Tibial nerve (tissue), 4 donors: ENCODE results near the gene ABL2. TPM values are rescaled to one million over a fixed set of nuclear protein-coding genes. Genes with fewer than 3 reads are reported as not detected.
A peak's percentile ranks its signal among the peaks of the same experiment; 100 is the strongest.
"Not testable (repeated sequence)": the region's sequence is repeated elsewhere in the genome, so short reads cannot be mapped to it uniquely, and the experiment has no call there.

ENCODE experiments used
- DNase-seq, 2 donors: peaks; one replicate each; pipeline ENCODE4 v3.0.0-alpha.2; 2019; ENCODE audit warnings: low spot score in 2 of 2
- H3K27ac ChIP-seq, 4 donors: fragments of 200-600 bp; sonication (generic) in 3 of 4; one replicate each; pipeline ENCODE4 v1.5.1; 2017 to 2019; ENCODE audit warnings: mild to moderate bottlenecking in 1 of 4
- H3K27me3 ChIP-seq, 2 donors: fragments of 200-600 bp; sonication (generic) in 1 of 2; one replicate each; pipeline versions ENCODE4 v1.5.1 to v1.6.0; 2017 to 2019
- H3K36me3 ChIP-seq, 3 donors: fragments of 200-600 bp; sonication (generic); one replicate each; pipeline ENCODE4 v1.5.1; 2018 to 2019
- H3K4me1 ChIP-seq, 4 donors: fragments of 200-600 bp; sonication (generic) in 3 of 4; one replicate each; pipeline ENCODE4 v1.5.1; 2017 to 2019
- H3K4me3 ChIP-seq, 4 donors: fragments of 200-600 bp; sonication (generic) in 3 of 4; one replicate each; pipeline ENCODE4 v1.5.1; 2017 to 2019; ENCODE audit warnings: mild to moderate bottlenecking in 1 of 4, moderate library complexity in 1 of 4
- H3K9me3 ChIP-seq, 4 donors: fragments of 200-600 bp; sonication (generic) in 3 of 4; one replicate each; pipeline ENCODE4 v1.5.1; 2017 to 2019
- EP300 ChIP-seq, 2 donors: sonication (generic); formaldehyde crosslinking; IDR thresholded peaks; one replicate each; pipeline ENCODE4 v1.6.1; 2017; ENCODE audit warnings: antibody characterized with exemption in 2 of 2, mild to moderate bottlenecking in 1 of 2
- POLR2A ChIP-seq, 2 donors: fragments of 450-650 bp; IDR thresholded peaks; one replicate each; pipeline ENCODE4 v1.6.1; 2017; ENCODE audit warnings: antibody characterized with exemption in 2 of 2, mild to moderate bottlenecking in 2 of 2, moderate library complexity in 2 of 2
- WGBS, 2 donors: methylation state at CpG; one replicate each; pipeline ENCODE4 v1.1.5; 2018; 5-methylcytosine and 5-hydroxymethylcytosine counted together
- total RNA-seq, 4 donors: library from RNA; depleted of rRNA; stranded (reverse); fragments of >200 nt; gene quantifications; one replicate each; pipeline ENCODE4 v1.1.0, GENCODE V29; 2016
- TF ChIP-seq, protein P1 (sequence below), 5 experiments: fragments of 200-600 bp in 3 of 5; fragments of 450-650 bp in 2 of 5; sonication (generic) in 3 of 5; IDR thresholded peaks; one replicate each; pipeline ENCODE4 v1.5.1; 2016 to 2019; ENCODE audit warnings: antibody characterized with exemption in 5 of 5, mild to moderate bottlenecking in 3 of 5, moderate library complexity in 2 of 5

ABL2 gene
- total RNA-seq, 4 donors from 2014 or later, result 22.0 to 43.5 (median 27.0) TPM

DNA sequence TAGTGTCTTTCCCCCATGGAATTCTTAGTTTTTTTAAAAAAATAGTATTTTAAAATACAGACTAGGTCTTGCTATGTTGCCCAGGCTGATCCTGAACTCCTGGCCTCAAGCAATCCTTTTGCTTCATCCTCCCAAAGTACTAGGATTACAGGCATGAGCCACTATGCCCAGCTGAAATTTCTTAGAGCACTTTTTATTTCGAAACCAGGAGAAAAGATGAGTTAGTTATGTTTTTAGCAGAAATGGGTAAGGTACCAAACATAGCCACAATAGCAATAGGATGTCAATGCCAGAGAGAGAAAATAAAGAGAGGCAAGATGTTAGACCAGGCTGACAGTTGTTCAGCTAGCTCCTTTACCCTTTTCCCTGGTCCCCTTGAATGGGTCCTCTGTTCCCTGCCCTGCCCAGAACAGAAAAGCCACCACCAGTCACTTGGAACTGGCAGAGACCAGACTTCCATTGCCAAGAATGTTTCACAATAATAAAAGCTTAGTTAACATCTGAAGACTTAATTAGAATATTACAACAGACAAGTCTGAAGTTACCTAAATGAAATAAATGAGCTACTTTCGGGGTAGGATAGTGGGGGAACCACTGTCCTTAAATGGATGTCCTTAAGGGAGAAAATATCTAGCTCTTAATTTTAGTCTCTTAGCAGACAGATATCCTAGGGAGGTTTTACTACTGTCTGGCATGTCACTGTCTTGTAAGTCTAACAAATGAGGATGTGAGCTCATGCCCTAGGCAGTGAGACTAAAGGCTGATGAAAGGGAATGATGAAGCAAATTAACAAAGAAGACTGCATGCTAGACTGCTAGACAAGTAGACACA lies 54.3 kb downstream of the ABL2 start:
- WGBS, 2 donors, result 38 to 44% methylated on average over 2 of the region's 2 CpGs
- Histone ChIP-seq H3K27me3 (no peaks in the 10 kb centered on the region), H3K36me3 (no peaks in the 10 kb centered on the region), H3K4me3 (no peak overlapping the region), H3K27ac (peak overlapping the region; percentile 31 to 85 (median 61)), H3K9me3 (no peaks in the 10 kb centered on the region), H3K4me1 (peaks cover 0 to 57% (median 20%) of the 10 kb centered on the region in 4 donors)
- TF ChIP-seq EP300 (IDR thresholded peaks at IDR 0.05) (peak; percentile 45 to 79), POLR2A (IDR thresholded peaks at IDR 0.05) (no peak)
- TF ChIP-seq, protein P1, sequence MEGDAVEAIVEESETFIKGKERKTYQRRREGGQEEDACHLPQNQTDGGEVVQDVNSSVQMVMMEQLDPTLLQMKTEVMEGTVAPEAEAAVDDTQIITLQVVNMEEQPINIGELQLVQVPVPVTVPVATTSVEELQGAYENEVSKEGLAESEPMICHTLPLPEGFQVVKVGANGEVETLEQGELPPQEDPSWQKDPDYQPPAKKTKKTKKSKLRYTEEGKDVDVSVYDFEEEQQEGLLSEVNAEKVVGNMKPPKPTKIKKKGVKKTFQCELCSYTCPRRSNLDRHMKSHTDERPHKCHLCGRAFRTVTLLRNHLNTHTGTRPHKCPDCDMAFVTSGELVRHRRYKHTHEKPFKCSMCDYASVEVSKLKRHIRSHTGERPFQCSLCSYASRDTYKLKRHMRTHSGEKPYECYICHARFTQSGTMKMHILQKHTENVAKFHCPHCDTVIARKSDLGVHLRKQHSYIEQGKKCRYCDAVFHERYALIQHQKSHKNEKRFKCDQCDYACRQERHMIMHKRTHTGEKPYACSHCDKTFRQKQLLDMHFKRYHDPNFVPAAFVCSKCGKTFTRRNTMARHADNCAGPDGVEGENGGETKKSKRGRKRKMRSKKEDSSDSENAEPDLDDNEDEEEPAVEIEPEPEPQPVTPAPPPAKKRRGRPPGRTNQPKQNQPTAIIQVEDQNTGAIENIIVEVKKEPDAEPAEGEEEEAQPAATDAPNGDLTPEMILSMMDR (IDR thresholded peaks at IDR 0.05), result no peak
- DNase-seq, result peak in 1 of 2 donors; percentile 30

DNA sequence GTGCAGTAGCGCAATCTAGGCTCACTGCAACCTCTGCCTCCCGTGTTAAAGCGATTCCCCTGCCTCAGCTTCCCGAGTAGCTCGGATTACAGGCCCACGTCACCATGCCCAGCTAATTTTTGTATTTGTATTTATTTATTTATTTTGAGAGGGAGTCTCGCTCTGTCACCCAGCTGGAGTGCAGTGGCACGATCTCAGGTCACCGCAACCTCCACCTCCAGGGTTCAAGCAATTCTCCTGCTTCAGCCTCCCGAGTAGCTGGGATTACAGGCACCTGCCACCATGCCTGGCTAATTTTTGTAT lies 59.1 kb downstream of the ABL2 start:
- Histone ChIP-seq H3K4me1 (peaks cover 0 to 56% (median 20%) of the 10 kb centered on the region in 4 donors), H3K27ac (peak overlapping the region in 1 of 4 donors; percentile 85)
- 93% methylated on average over 10 of the region's 10 CpGs for WGBS, 2 donors
- not testable (repeated sequence) for H3K9me3 ChIP-seq, H3K27me3 ChIP-seq, DNase-seq, H3K36me3 ChIP-seq, H3K4me3 ChIP-seq

GRCh38 chr1:179169616-179170467 lies 59.6 kb downstream of the ABL2 start:
- WGBS, 2 donors, result 48 to 57% methylated on average over 3 of the region's 3 CpGs

DNA sequence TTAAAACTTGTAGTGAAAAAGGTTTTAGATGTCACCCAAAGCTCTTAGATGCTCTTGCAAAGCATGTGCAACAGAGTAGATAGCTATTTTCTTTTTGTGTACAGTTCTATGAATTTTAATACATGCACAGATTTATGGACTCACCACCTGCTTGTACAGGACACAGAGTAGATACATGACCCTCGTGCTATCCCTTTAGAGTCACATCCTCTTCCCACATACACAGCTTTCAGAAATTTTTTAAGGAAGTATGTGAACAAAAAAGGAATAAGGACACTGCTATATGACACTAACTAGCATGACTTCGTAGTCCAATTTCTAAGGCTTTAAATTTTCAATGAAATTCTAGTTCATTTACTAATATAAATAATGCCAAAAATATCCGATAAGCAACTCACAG lies 60.9 kb downstream of the ABL2 start:
- Histone ChIP-seq H3K4me3 (no peak overlapping the region), H3K36me3 (no peaks in the 10 kb centered on the region), H3K4me1 (peaks cover 0 to 53% (median 13%) of the 10 kb centered on the region in 4 donors), H3K27me3 (no peaks in the 10 kb centered on the region), H3K27ac (peak overlapping the region in 1 of 4 donors; percentile 64), H3K9me3 (no peaks in the 10 kb centered on the region)
- 66 to 80% methylated on average over 3 of the region's 3 CpGs for WGBS, 2 donors
- DNase-seq, result no peak
- TF ChIP-seq, protein P1 (IDR thresholded peaks at IDR 0.05), result no peak
- TF ChIP-seq EP300 (IDR thresholded peaks at IDR 0.05), result no peak
- TF ChIP-seq POLR2A (IDR thresholded peaks at IDR 0.05), result no peak

More at GRCh38 chr1:179169616-179170467, 59.6 kb downstream of the ABL2 start:
- H3K36me3 ChIP-seq, result no peaks in the 10 kb centered on the region
- TF ChIP-seq, protein P1 (IDR thresholded peaks at IDR 0.05), result no peak
- TF ChIP-seq EP300 (IDR thresholded peaks at IDR 0.05), result no peak
- TF ChIP-seq POLR2A (IDR thresholded peaks at IDR 0.05), result no peak
- H3K4me3 ChIP-seq, result no peak overlapping the region
- peak overlapping the region in 3 of 4 donors; percentile 20 to 85 (median 49) for H3K27ac ChIP-seq
- DNase-seq, result no peak
- H3K9me3 ChIP-seq, result no peaks in the 10 kb centered on the region
- no peaks in the 10 kb centered on the region for H3K27me3 ChIP-seq
- H3K4me1 ChIP-seq, result peaks cover 0 to 50% (median 15%) of the 10 kb centered on the region in 4 donors

DNA sequence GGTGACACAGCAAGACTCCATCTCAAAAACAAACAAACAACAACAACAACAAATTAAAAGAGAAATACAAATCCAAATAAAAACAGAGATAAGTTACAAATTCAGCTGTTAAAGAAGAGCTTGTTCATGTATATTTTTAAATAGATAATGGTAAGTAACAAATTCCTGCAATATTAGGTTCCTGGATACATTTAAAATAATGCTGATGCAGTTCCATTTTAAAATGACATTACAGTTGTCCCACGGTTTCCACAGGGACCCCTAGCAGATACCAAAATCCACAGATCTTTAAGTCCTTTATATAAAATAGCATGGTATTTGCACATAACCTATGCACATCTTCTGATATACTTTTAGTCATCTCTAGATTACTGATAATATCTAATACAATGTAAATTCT lies 61.5 kb downstream of the ABL2 start:
- Histone ChIP-seq H3K27ac (peak overlapping the region in 1 of 4 donors; percentile 70), H3K9me3 (no peaks in the 10 kb centered on the region), H3K4me1 (peaks cover 0 to 53% (median 13%) of the 10 kb centered on the region in 4 donors), H3K4me3 (no peak overlapping the region), H3K36me3 (no peaks in the 10 kb centered on the region), H3K27me3 (no peaks in the 10 kb centered on the region)
- 57 to 76% methylated on average over 1 of the region's 1 CpG for WGBS, 2 donors
- no peak for TF ChIP-seq POLR2A (IDR thresholded peaks at IDR 0.05)
- no peak for TF ChIP-seq EP300 (IDR thresholded peaks at IDR 0.05)
- TF ChIP-seq, protein P1 (IDR thresholded peaks at IDR 0.05), result no peak
- DNase-seq, result no peak
